Inflammatory macrophage treated with lipopolysaccharide for 4 hours (primary cell): ENCODE data around the gene LENG1.

ENCODE experiments used
- DNase-seq: peaks from one replicate; pipeline ENCODE4 v3.0.0-alpha.2; 2020

Gene LENG1

GRCh38 chr19:54137699-54138488, 21.6 kb downstream of the LENG1 start, which contains the start of gene CNOT3:
Gene CNOT3, plus strand, starts transcription at chr19:54137762. Its CDS starts 5,217 bp downstream, at chr19:54142979.
- DNase-seq = no peak

DNA sequence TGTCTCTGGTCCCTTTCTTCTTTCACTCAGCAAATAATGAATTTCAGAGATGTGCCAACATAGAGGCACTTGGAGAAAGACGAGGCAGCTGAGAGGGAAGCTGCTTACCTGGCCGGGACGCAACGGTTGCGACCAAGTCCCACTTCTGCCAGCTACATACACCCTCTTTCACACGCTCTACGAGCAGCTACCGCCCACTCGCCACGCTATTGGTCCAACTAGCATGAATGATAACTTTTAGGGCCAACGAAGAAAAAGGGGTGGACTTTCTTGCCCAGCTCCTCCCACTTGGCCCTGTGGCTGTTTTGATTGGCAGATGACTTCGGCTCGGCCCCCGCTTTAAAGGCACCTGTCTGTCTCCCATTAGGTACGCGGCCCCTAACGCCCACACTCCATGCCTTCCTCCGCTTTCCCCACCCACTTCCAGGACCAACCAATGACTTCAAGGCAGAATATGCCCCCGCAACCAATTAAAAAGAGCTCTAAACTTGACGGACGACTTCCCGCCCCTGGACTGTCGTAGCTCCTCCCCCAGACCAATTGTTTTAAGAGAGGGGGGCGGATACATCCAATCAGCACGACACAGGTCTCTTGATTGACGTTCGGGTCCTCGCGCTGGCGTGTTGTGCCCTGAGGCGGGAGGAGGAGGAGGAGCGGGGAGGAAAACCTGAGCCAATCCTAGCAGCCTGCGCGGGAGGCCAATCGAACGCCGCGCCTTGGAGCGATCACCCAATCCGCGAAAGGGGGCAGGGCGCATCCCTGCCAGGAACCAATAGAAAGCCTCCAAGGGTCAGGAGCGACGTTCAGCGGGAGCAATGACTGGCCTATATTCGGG, 22.4 kb downstream of the LENG1 start:
- peak; percentile 100 for DNase-seq

GRCh38 chr19:54136086-54136863, 23.2 kb downstream of the LENG1 start:
- peak; percentile 8 for DNase-seq

DNA sequence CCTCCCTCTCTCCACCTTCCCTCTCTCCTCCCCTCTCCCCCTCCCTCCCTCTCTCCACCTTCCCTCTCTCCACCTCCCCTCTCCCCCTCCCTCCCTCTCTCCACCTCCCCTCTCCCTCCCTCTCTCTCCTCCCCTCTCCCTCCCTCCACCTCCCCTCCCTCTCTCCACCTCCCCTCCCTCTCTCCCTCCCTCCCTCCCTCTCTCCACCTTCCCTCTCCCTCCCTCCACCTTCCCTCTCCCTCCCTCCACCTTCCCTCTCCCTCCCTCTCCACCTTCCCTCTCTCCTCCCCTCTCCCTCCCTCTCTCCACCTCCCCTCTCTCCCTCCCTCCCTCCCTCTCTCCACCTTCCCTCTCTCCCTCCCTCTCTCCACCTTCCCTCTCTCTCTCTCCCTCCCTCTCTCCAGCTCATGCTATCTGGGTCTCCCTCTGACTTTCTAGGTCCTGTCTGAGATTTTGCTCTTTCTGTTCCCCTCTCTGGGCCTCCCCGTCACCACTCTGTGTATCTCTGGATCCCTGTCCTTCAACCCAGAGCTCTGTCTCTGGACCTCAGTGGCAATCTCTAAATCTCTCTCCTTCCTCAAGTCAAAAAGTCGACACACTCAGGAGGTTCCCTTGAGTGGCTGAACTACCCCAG, 25.4 kb downstream of the LENG1 start:
- no peak for DNase-seq

- DNase-seq = no peak
Measured at GRCh38 chr19:54133312-54133956, 26.1 kb downstream of the LENG1 start.

GRCh38 chr19:54129617-54129996, 29.9 kb downstream of the LENG1 start:
- DNase-seq = no peak

GRCh38 chr19:54128796-54129616, 30.5 kb downstream of the LENG1 start:
- DNase-seq = no peak

- no peak for DNase-seq
Measured at GRCh38 chr19:54128441-54128725, 31.1 kb downstream of the LENG1 start.

DNA sequence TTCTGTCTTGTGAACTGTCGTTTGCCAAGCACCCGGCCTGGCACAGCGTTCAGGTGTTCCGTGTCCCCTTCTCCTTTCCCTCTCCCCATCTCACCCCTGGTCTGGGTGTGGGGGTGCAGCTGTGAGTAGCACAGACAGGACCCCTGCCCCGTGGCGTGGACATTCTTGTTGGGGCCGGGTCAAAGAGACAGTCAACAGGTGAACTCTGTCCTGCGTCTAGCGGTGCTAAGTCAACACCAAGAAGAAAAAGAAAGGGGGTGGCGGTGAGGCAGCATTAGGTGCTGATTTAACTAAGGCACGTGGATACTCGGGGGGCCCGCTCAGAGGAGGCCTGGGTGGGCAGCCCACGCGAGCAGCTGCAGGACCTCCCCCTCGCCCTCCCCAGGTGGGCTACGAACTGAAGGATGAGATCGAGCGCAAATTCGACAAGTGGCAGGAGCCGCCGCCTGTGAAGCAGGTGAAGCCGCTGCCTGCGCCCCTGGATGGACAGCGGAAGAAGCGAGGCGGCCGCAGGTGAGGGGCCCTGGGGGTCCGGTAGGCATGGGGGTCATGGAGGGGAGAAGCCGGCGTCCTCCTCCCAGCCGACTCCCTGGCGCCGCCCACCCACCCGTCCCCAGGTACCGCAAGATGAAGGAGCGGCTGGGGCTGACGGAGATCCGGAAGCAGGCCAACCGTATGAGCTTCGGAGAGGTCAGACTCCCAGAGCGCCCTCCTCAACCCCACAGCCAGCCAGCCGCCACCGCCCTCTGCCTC, 31.7 kb downstream of the LENG1 start:
- no peak for DNase-seq

DNA sequence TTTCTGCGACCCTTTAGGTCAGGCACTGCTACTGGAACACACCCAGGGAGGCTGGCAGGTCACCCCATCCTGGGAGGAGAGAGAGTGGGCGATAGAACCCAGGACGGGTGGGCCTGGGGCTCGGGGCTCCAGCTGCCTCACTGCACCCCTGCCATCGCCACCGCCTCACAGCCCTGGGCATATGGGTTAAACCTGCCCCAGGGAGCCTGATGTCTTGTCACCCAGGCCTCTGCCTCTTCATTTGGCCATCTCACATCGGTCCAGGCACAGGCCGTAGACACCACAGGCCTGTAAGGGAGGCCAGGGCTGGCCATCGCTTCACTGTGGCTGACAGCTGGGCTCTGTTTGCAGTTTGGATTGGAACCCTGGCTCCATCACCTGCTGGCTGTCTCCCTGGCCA, 33.8 kb downstream of the LENG1 start:
- no peak for DNase-seq

DNA sequence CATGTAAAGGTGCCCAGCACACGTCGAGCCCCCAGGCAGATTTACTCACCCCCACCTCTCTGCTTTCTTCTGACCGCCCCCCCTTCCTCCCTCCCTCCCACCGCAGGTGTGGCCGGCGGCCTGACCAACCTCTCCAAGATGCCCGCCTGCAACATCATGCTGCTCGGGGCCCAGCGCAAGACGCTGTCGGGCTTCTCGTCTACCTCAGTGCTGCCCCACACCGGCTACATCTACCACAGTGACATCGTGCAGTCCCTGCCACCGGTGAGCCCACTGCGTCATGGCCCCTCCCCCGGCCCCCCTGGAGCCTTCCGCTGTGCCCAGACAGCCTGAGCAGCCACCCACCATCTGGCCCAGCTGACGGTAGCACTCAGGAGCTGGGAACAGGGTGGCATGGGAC, 35.1 kb downstream of the LENG1 start:
- no peak for DNase-seq

- no peak for DNase-seq
Measured at GRCh38 chr19:54123682-54124081, 35.8 kb downstream of the LENG1 start.

- no peak for DNase-seq
Measured at GRCh38 chr19:54121259-54121658, 38.3 kb downstream of the LENG1 start.

GRCh38 chr19:54115109-54116063, 44.1 kb downstream of the LENG1 start, which contains the start of the genes PRPF31 and TFPT:
Gene PRPF31, plus strand, starts transcription at chr19:54115754. Its CDS starts 2,525 bp downstream, at chr19:54118279.
Gene TFPT, minus strand, starts transcription at chr19:54115657. Its CDS starts 388 bp downstream, at chr19:54115269.
- DNase-seq = peak; percentile 99

DNA sequence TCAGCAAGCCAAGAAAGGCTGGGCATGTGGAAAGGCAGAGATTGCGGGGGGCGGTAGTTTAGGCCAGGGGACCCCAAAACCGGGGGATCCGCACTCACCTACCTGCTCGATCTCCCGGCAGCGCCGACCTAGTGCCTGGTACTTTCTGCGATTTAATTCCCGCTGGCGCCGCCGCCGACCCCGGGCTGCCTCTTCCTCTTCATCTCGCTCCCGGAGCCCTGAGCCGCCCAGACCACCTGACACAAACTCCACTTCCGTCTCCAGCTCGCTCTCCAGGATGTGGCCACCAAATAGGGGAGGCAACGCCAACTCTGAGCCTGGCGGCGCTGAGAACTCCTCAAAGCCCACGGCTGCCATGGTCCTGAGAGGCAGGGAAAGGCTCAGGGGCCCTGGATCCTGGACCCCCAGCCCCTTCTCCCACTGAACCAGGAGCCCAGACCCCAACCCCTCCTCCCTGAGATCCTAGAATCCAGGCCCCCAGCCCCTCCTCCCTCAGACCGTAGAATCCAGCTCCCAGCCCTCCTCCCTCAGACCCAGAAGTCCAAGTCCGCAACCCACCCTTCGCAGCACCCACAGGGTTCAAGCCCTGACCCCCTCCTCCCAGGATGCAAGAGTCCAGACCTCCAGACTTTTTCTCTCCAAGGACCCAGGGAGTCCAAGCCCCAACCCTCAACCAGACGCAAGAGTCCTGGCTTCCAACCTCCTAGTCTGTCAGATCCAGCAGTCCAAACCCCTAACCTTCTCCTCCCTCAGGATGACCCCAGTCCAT, 45.0 kb downstream of the LENG1 start:
- peak; percentile 75 for DNase-seq

- no peak for DNase-seq
Measured at GRCh38 chr19:54109651-54110050, 49.9 kb downstream of the LENG1 start.

GRCh38 chr19:54108496-54108895, 51.0 kb downstream of the LENG1 start:
- no peak for DNase-seq

GRCh38 chr19:54107876-54108490, 51.5 kb downstream of the LENG1 start:
- DNase-seq = no peak
